H1 (cell line): ENCODE data around the gene KCND3. TPM values are rescaled to one million over a fixed set of nuclear protein-coding genes. Genes with fewer than 3 reads are reported as not detected.

Experiments
- RAD21 ChIP-seq, 2 experiments: IDR thresholded peaks in 1 of 2; conservative IDR thresholded peaks in 1 of 2; 2 replicates each; pipeline ENCODE4 v1.6.1; 2011; ENCODE audit warnings: low read depth in 2 of 2, low read length in 2 of 2, improper control_type of control experiment in 1 of 2, inconsistent platforms in 1 of 2, mild to moderate bottlenecking in 1 of 2, moderate library complexity in 1 of 2
- RXRA ChIP-seq: IDR thresholded peaks from 2 replicates; pipeline ENCODE4 v1.6.1; 2011; ENCODE audit warnings: low read depth, mild to moderate bottlenecking, low read length, moderate library complexity; ENCODE audit not compliant: insufficient read depth
- TAF1 ChIP-seq: IDR thresholded peaks from 2 replicates; pipeline ENCODE4 v1.6.1; 2011; ENCODE audit warnings: mild to moderate bottlenecking, low read depth, low read length
- YY1 ChIP-seq: IDR thresholded peaks from 2 replicates; pipeline ENCODE4 v1.6.1; 2011; ENCODE audit warnings: low read depth, mild to moderate bottlenecking, low read length
- polyA plus RNA-seq, 7 experiments: library from polyadenylated mRNA; depleted of rRNA in 3 of 7; stranded (reverse) in 5 of 7; unstranded in 2 of 7; fragments of >200 nt in 5 of 7; fragments of 200-250 nt in 2 of 7; gene quantifications; 1 replicate in 5 of 7; 2 replicates in 1 of 7; 4 replicates in 1 of 7; pipeline versions ENCODE4 v1.2.1 to v1.2.3, GENCODE V29; 2011 to 2013; ENCODE audit warnings: missing spikeins in 2 of 7, mixed read lengths in 2 of 7
- total RNA-seq: library from RNA; stranded (reverse); fragmentation: NEBNext Ultra II Directional; extraction: Animal tissue kit (Norgen Biotek cat#: 25700); gene quantifications from 2 replicates; pipeline ENCODE4 v1.2.1, GENCODE V29; 2021

KCND3 gene
- total and polyA plus RNA-seq, 2 of the 8 experiments (the other 6 are each of a cell fraction or from before 2014, with no cell fraction given) = 0.14 to 0.48 TPM

GRCh38 chr1:111802110-111802509, 187.4 kb downstream of the KCND3 start (continued):
- TF ChIP-seq RXRA = no peak
- TF ChIP-seq YY1 = no peak
- TF ChIP-seq RAD21 (IDR thresholded peaks at IDR 0.05 in 1 of 2, conservative IDR thresholded peaks at IDR 0.05 in 1 of 2; ENCODE audit: low read depth in 2 of 2, low read length in 2 of 2) = no peak
- TF ChIP-seq TAF1 = no peak
